ENCODE results near the gene ASPM.
"Not testable (repeated sequence)": the region's sequence is repeated elsewhere in the genome, so short reads cannot be mapped to it uniquely, and the experiment has no call there.

Gene ASPM

GRCh38 chr1:197143276-197143675 lies 3.2 kb downstream of the ASPM start:
- no peak for DNase-seq (ENCODE audit: low read depth in 3 of 3)

DNA sequence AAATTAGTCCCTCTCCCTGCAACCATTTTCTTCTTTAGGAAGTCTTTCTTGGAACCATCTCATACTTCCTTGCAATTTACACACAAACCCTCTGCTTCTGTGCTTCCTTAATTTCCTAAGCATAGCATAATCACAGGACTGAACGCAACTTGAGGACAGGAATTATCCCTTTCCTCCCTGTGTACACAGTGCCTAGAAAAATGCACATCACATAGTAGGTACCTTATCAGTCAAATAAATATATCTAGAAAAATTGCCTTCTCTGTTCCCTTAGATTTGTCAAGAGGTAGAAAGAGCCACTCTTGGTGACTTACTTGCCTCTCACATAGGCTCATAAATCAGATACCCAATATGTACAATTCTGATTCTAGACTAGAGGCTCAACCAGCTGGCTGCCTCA lies 4.9 kb downstream of the ASPM start:
- DNase-seq (ENCODE audit: low read depth in 3 of 3) = no peak

GRCh38 chr1:197140121-197140520 lies 6.3 kb downstream of the ASPM start:
- DNase-seq (ENCODE audit: low read depth in 3 of 3) = no peak

GRCh38 chr1:197139169-197139568 lies 7.3 kb downstream of the ASPM start:
- no peak for DNase-seq (ENCODE audit: low read depth in 3 of 3)

- no peak for DNase-seq (ENCODE audit: low read depth in 3 of 3)
These were observed 9.1 kb downstream of the ASPM start for GRCh38 chr1:197137322-197137721.

DNA sequence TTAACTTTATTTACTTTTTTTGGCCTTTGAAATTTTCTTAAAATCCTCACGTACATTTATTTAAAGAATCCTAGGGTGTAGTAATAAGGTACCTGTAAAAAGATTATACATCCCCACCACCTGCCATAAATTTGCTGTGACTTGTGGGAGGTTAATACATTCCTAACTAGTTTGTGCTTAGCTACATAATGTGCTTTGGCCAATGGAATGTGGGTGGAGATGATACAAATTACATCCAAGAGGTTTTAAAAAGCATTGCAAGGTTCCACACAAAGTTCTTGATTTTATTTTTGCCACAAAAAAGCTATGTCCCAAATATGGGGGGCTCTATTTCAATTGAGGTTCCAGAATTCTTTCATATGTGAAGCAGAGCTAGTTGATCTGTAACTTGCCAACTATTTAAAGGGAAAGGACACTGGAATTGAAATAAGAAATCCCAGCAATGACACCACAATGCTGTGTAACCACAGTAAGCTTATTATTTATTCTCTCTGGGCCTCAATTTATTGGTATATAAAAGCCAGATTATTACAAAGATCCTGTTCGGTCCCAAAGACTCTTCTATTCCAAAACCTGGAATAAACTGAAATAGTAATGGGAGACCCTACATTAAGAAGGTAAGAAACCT lies 15.7 kb downstream of the ASPM start:
- DNase-seq (ENCODE audit: low read depth in 3 of 3) = no peak

DNA sequence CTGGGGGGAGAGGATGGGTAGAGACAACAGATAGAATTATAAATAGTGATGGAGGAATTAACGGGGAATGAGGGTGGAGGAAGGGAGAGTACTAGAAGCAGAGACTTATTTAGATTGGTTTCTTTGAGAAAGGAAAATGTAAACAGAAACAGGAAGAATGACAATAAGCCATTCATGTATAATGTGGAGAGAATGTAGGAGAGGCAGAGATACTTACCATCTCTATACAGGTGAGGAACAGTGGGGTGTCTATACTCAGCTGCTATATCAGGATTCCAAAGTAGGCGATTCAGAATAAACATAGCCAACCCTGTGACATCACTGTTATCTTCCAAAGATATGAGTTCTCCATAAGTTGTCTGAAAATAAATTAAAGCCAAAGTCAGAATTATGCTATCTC lies 16.8 kb downstream of the ASPM start:
- DNase-seq (ENCODE audit: low read depth in 3 of 3) = no peak

DNA sequence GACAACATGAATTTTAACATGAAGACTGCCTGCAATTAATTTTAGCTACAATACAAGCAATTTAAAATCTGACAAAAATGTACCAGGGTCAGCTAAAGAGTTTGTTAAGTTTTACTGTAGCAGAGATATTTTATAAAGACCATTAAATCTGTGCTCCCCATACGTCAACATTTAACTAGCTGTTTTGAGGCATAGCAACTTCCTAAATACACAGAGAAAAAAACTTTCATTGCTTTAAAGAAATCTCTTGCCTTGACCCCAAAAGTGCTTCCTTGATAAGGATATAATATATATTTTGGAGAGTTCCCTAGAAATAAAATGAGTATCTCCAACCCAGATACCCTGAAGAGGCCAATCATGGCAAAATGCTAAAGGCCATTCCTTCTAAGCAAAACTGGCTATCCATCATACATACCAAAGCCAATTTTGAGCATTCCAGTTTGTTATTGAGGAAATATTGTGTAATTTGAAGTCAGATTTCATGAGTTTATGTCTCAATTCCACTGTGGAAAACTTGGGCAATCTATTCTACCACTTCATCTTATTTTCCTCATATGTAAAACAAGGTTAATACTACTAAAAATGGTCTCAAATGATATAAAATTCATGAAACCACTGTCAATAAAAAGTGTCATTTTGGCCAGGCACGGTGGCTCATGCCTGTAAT lies 19.1 kb downstream of the ASPM start:
- no peak for DNase-seq (ENCODE audit: low read depth in 3 of 3)

DNA sequence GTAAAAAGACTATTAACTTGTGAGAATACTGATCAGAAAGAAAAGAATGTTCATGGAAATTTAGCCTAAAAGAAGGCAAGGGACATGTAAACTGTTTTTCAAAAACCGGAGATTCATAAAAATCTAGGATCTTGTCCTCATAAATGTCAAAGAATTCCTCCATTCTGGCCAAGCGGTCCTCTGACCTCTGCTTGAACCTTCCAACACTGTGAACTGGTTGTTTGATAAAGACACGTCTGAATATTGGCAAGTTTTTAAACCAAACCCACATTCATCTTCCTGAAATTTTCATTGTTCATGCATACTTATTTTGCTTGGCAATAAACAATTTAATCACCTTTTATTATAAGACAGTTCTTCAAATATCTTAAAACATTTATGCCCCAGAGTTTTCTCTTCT lies 19.8 kb downstream of the ASPM start:
- no peak for DNase-seq (ENCODE audit: low read depth in 3 of 3)

DNA sequence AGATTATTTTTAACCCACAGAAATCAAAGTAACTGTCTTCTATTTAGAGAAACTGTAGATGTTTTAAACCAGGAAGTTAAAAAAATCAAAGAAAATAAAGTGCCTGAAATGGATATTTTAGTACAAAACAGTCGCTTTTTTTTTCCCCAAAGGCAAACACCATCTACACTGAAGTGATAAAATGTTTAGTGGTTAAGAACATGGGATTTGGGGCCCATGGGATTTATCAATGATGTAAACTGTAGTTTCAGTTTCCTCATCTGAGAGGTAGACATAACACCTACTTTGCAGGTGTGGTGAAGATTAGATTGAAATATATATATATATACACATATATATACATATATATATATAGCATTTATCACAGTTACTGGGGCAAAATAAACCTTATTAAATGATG lies 22.1 kb downstream of the ASPM start:
- no peak for DNase-seq (ENCODE audit: low read depth in 3 of 3)

DNA sequence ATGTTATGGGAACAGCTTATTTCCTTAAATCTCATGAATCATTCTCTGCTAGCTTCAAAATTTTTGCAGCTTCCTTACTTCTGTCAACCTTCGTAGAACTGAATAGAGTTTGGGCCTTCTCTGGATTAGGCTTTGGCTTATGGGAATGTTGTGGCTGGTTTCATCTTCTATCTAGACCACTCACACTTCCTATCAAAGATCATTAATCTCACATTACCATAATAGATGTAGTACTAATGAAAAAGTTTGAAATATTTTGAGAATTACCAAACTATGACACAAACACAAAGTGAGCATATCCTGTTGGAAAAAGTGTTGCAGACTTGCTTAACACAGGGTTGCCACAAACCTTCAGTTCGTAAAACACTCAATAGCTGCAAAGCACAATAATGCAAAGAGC lies 30.3 kb downstream of the ASPM start:
- DNase-seq (ENCODE audit: low read depth in 3 of 3) = no peak

DNA sequence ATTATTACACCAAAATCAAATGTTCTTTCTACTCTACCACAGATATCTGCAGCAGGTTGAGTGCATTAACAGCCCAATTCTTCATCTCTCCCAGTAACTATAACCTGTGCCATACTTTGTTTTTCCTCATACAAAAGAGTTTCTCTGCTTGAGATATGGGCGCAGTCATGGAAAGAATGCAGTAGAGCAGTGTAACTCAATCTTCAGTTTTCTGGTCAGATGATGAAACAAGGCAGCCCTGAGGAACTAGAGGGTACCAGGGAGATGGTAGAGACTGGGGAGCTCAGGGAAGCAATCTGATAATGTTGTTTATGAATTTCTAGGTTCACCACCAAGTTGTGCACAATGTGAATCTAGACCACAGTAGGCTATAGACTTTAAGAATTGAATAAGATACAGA lies 39.6 kb downstream of the ASPM start:
- no peak for DNase-seq (ENCODE audit: low read depth in 3 of 3)

DNA sequence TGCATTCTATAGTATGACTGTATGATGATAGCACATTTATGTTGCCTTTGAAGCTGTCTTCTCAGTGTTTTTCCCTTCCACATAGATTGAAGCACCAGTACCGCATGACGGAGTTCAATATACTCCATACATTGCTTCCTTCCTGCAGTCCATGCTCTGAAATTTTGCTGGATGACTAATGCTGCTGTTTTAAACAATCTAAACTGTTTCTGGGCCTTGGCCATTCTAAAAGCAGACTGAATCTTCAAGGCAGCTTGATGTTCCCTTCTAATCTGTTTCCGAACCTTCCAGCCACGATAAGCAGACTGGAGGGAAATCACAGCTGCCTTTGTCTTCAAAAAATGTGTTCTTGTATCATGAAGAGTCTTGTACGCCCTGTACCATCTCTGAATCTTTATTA lies 43.2 kb downstream of the ASPM start:
- DNase-seq (ENCODE audit: low read depth in 3 of 3) = no peak

GRCh38 chr1:197101978-197102377 lies 44.5 kb downstream of the ASPM start:
- no peak for DNase-seq (ENCODE audit: low read depth in 3 of 3)

DNA sequence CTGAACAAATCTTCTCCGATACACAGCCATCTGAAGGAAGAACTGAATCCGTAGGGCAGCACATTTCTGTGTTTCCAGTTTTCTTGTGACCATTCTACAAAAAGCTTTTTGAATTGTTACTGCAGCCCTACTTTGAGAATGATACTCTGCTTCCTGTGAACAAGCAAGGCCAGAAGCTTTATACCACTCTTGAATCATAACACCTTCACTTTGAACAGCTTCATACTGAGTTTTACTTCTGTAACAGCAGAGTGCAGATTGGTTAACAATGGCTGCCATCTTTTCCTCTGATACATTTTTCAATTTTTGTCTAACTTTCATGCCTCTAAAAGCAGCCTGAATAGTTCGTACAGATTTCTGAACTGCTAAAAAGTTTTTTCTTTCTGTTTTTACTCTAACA lies 45.8 kb downstream of the ASPM start:
- DNase-seq (ENCODE audit: low read depth in 3 of 3) = no peak

- no peak for DNase-seq (ENCODE audit: low read depth in 3 of 3)
These were observed 47.0 kb downstream of the ASPM start for GRCh38 chr1:197099444-197099843.

- DNase-seq (ENCODE audit: low read depth in 3 of 3) = not testable (repeated sequence)
These were observed 49.5 kb downstream of the ASPM start for GRCh38 chr1:197096971-197097370.

GRCh38 chr1:197096137-197096536 lies 50.3 kb downstream of the ASPM start:
- DNase-seq (ENCODE audit: low read depth in 3 of 3) = no peak

DNA sequence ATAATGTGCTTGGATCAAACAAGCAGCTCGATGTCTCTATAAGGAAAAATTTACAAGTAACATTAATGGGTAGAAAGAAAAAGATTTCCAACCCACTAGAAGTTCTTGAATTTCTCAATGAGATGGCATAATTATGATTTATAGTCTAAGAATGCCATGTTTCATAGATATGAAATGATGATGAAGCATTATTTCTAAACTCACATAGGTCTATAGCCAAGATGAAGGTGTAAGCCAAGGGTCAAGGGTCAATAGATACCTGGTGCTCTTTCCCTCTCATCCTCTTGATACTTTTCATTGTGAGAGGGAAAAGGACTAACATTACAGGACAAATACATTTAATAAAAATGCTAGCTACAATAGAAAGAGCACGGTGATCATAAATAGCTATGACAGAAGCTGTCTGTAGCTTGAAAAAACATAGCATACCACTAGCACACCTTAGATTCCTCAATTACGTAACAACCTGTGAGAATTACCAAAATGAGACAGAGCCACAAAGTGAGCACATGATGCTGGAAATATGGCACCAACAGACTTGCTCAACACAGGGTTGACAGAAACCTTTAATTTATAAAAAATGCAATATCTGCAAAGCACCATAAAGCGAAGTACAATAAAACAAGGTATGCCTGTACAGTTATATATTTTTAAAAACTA lies 53.1 kb downstream of the ASPM start:
- DNase-seq (ENCODE audit: low read depth in 3 of 3) = no peak

DNA sequence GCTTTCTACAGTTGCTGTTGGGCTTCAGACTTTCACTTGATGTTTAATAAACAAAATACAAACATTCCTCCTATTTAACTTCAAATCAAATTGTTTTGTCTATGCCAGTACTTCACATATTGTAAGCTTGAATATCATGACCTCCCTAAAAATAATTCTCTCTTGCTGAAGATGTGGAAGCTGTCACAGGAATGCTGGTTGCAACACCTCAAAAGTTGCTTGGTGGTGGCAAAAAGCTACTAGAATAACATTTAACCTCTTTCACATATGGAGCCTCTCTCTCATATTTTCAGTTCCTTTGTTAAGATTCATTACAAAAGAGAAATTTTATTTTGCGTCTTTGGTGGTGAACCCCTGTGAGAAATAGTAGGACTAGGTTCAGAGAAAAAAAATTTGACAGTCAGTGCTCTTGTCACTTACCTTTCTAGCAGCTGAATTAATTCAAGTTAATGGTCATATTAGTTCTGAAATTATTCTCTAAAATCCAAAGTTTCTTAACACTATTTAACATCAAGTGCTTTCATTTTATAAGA lies 53.9 kb downstream of the ASPM start:
- DNase-seq (ENCODE audit: low read depth in 3 of 3) = no peak

DNA sequence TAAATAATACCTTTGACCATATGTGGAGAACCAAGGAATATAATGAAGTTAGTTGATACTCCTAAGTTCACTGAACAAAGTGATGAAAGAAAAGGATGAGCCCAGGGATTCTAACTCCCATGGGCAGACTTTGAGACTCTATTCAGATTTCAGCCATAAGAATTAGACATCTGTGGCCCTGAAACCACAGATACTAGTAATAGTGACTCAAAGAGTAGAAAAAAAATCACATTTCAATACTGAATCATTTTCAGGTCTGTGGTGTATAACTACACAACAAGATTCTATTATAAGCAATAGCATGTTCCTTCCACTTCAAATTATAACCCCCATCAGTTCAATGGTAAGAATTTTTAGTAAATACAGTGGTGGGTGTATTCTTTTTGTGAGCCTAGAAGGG lies 63.0 kb downstream of the ASPM start:
- no peak for DNase-seq (ENCODE audit: low read depth in 3 of 3)

GRCh38 chr1:197081117-197081753 lies 65.2 kb downstream of the ASPM start:
- DNase-seq (ENCODE audit: low read depth in 3 of 3) = no peak

DNA sequence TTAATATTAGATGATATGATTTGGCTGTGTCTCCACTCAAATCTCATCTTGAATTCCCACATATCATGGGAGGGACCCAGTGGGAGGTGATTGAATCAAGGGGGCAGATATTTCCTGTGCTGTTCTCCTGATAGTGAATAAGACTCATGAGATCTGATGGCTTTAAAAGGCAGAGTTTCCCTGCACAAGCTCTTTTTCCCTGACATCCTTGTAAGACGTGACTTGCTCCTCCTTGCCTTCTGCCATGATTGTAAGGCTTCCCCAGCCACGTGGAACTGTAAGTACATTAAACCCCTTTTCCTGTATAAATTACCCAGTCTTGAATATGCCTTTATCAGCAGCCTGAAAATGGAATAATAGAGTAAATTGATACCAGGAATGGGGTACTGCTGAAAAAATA lies 66.1 kb downstream of the ASPM start:
- DNase-seq (ENCODE audit: low read depth in 3 of 3) = no peak
